Right cardiac atrium (tissue), 5 donors: ENCODE measurements around the gene SMIM23. TPM values are rescaled to one million over a fixed set of nuclear protein-coding genes. Genes with fewer than 3 reads are reported as not detected.

Source experiments
- ATAC-seq, 2 donors: fragments of 200-7000 bp; cut with Tn5 transposase; one replicate each; pipeline versions ENCODE4 v1.8.0 to v1.9.1; 2020; ENCODE audit warnings: moderate library complexity in 2 of 2, mild to moderate bottlenecking in 1 of 2
- DNase-seq, 3 donors: peaks; one replicate each; pipeline ENCODE4 v3.0.0-alpha.2; 2020
- H3K27ac ChIP-seq: one replicate; pipeline ENCODE4 v1.5.1; 2013; ENCODE audit warnings: mild to moderate bottlenecking, low read length, control low read depth, moderate library complexity
- H3K27me3 ChIP-seq: one replicate; pipeline ENCODE4 v1.6.1; 2013; ENCODE audit not compliant: control insufficient read depth, insufficient read depth
- H3K4me1 ChIP-seq: one replicate; pipeline ENCODE4 v1.6.1; 2013; ENCODE audit warnings: low read length; ENCODE audit not compliant: control insufficient read depth, insufficient read depth
- H3K4me3 ChIP-seq: one replicate; pipeline ENCODE4 v1.5.1; 2013; ENCODE audit warnings: low read length, control low read depth
- H3K9me3 ChIP-seq: one replicate; pipeline ENCODE4 v1.6.1; 2013; ENCODE audit warnings: low read length; ENCODE audit not compliant: control insufficient read depth
- WGBS: extraction: QIAGEN DNeasy Blood & Tissue Kit; methylation state at CpG from one replicate; pipeline ENCODE4 v1.1.7; 2013; 5-methylcytosine and 5-hydroxymethylcytosine counted together
- intact Hi-C, 4 donors: fragments of 100-400 bp; cut with DNase I; formaldehyde crosslinking; loops; one replicate each; pipeline versions ENCODE4 v1.11.0 to v1.14.0; 2022 to 2023
- polyA plus RNA-seq: library from polyadenylated mRNA; stranded (reverse); fragments of 200-250 nt; gene quantifications from one replicate; pipeline ENCODE4 v1.2.3, GENCODE V29; 2013
- total RNA-seq, 4 donors: library from RNA; stranded (reverse); fragmentation: NEBNext Ultra II Directional; extraction: Animal tissue kit (Norgen Biotek cat#: 25700); gene quantifications; one replicate each; pipeline ENCODE4 v1.2.1, GENCODE V29; 2021
- donor health status: healthy with polysubstance abuse.
- donor health status: DM: no; HTN: yes; CAD: no.
- donor health status: DM: no; HTN: no; CAD: no.
- donor health status: DM: no; HTN: yes; CAD: no; lungs with severe emphysema.
- donor health status: DM: yes; HTN: yes; CAD: no.

SMIM23 gene
- total and polyA plus RNA-seq, 5 donors = not detected

GRCh38 chr5:171838066-171838465, 52.4 kb downstream of the SMIM23 start:
- H3K27ac ChIP-seq = no peak overlapping the region
- no peak overlapping the region for H3K4me3 ChIP-seq
- ATAC-seq = no peak
- no peaks in the 10 kb centered on the region for H3K4me1 ChIP-seq
- intact Hi-C loops = no loop called here
- no peak for DNase-seq
- no peaks in the 10 kb centered on the region for H3K27me3 ChIP-seq
- H3K9me3 ChIP-seq = no peaks in the 10 kb centered on the region
- WGBS = 75% methylated on average over 12 of the region's 12 CpGs

GRCh38 chr5:171839112-171839511, 53.5 kb downstream of the SMIM23 start:
- ATAC-seq (no peak), DNase-seq (no peak)
- 82% methylated on average over 2 of the region's 2 CpGs for WGBS
- Histone ChIP-seq H3K27ac (no peak overlapping the region), H3K4me1 (no peaks in the 10 kb centered on the region), H3K4me3 (no peak overlapping the region), H3K27me3 (no peaks in the 10 kb centered on the region), H3K9me3 (no peaks in the 10 kb centered on the region)
- intact Hi-C loops = no loop called here

GRCh38 chr5:171840066-171840465, 54.4 kb downstream of the SMIM23 start:
- no peaks in the 10 kb centered on the region for H3K4me1 ChIP-seq
- no peak for DNase-seq
- no peaks in the 10 kb centered on the region for H3K9me3 ChIP-seq
- intact Hi-C loops = loop anchor here (10.0 kb wide), 3 partner anchors 95 to 215 kb away; no protein-coding TSS in a partner anchor
- no peak overlapping the region for H3K27ac ChIP-seq
- no peaks in the 10 kb centered on the region for H3K27me3 ChIP-seq
- no peak overlapping the region for H3K4me3 ChIP-seq
- ATAC-seq = no peak
- 50% methylated on average over 2 of the region's 2 CpGs for WGBS

Other genes starting within 250 kb of the SMIM23 start
- 10 to 100 TPM; 62.3 to 70.7 (median 67.3) TPM for gene FBXW11, start 220.8 kb downstream of the SMIM23 start, total RNA-seq
- 15.8 TPM for gene FBXW11, start 220.8 kb downstream of the SMIM23 start, polyA plus RNA-seq